ENCODE measurements around the gene RFNG.

DNA sequence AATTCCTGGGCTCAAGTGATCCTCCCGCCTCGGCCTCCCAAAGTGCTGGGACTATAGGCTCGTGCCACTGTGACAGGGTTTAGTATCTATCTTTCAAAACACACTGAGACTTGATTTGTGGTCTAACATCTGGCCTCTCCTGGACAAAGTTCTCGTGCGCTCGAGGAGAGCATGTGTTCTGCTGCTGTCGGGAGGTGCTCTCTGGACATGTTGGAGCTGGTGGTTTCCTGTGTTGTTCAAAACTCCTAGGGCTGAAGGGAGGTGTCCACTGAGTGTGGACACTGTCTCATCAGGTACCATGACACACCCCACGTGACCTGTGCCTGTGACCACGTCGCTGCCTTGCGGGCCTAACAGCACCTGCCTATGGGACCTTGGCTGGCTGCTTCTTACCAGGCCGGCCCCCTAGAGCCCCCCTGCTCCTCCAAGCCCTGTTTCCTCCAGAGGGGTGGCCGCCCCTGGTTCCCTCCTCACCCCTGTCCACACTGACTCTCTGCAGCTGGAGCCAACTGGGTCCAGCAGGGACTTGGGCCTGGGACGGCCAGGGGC, 5.6 kb downstream of the RFNG start:
- TF ChIP-seq, protein P1, sequence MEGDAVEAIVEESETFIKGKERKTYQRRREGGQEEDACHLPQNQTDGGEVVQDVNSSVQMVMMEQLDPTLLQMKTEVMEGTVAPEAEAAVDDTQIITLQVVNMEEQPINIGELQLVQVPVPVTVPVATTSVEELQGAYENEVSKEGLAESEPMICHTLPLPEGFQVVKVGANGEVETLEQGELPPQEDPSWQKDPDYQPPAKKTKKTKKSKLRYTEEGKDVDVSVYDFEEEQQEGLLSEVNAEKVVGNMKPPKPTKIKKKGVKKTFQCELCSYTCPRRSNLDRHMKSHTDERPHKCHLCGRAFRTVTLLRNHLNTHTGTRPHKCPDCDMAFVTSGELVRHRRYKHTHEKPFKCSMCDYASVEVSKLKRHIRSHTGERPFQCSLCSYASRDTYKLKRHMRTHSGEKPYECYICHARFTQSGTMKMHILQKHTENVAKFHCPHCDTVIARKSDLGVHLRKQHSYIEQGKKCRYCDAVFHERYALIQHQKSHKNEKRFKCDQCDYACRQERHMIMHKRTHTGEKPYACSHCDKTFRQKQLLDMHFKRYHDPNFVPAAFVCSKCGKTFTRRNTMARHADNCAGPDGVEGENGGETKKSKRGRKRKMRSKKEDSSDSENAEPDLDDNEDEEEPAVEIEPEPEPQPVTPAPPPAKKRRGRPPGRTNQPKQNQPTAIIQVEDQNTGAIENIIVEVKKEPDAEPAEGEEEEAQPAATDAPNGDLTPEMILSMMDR (IDR thresholded peaks at IDR 0.05): no peak
- TF ChIP-seq POLR2AphosphoS5 (IDR thresholded peaks at IDR 0.05; ENCODE audit: insufficient read depth in 1 of 2, low read depth in 1 of 2) (no peak), POLR2A (IDR thresholded peaks at IDR 0.05) (no peak)

Data from vagina (tissue), 2 donors.